HepG2 (cell line): Measurements from ENCODE around the gene ACOX3. TPM values are rescaled to one million over a fixed set of nuclear protein-coding genes. Genes with fewer than 3 reads are reported as not detected.

Experiments
- ATAC-seq: fragments of 200-7000 bp; cut with Tn5 transposase; 3 replicates; pipeline ENCODE4 v1.9.1; 2020; ENCODE audit warnings: mild to moderate bottlenecking, moderate library complexity
- BruUV-seq: library from RNA; stranded (reverse); fragments of 400-500 nt; replicated peaks from 2 replicates; lab custom pipeline; 2021; lab: Mats Ljungman, UMichigan
- CTCF ChIA-PET: fragments of 300-600 bp; formaldehyde crosslinking; extraction: SDS; loops from one replicate; lab custom pipeline; 2021; ENCODE audit warnings: low total read pairs, inconsistent platforms, low intra/inter-chr PET ratio; lab: Yijun Ruan, JAX
- POLR2A ChIA-PET: fragments of 350-600 bp; sonication (Branson Sonifier 250); formaldehyde crosslinking; loops from one replicate; lab custom pipeline; 2020; ENCODE audit warnings: antibody characterized with exemption, inconsistent platforms; lab: Yijun Ruan, JAX
- DNase-seq: peaks from one replicate; pipeline ENCODE4 v3.0.0-alpha.2; 2015; ENCODE audit warnings: low spot score
- FAIRE-seq: peaks from 3 replicates; lab custom pipeline; 2011; peaks lifted over from hg19 to GRCh38; lab: Jason Lieb, UNC
- H2AFZ ChIP-seq: one replicate; pipeline ENCODE4 v1.6.1; 2011; ENCODE audit warnings: low read length, inconsistent platforms
- H3K27ac ChIP-seq: fragments of 300-600 bp; 3 replicates; pipeline ENCODE4 v1.8.0; 2011; ENCODE audit warnings: mixed run types, mild to moderate bottlenecking, mixed read lengths, low read length, inconsistent platforms; ENCODE audit not compliant: insufficient read depth; ENCODE audit errors: extremely low read length
- H3K27me3 ChIP-seq, 2 experiments: fragments of 200-600 bp in 1 of 2; 2 replicates in 1 of 2; 3 replicates in 1 of 2; pipeline versions ENCODE4 v1.6.0 to v1.8.0; 2011; ENCODE audit warnings: low read length in 2 of 2, mild to moderate bottlenecking in 2 of 2, moderate library complexity in 2 of 2, inconsistent platforms in 1 of 2; ENCODE audit not compliant: insufficient read depth in 2 of 2, control insufficient read depth in 1 of 2
- H3K36me3 ChIP-seq, 2 experiments: fragments of 200-600 bp in 1 of 2; replicated peaks in 1 of 2; 2 replicates in 1 of 2; 3 replicates in 1 of 2; pipeline versions ENCODE4 v1.5.1 to v1.8.0; 2011; ENCODE audit warnings: low read length in 2 of 2, inconsistent platforms in 1 of 2; ENCODE audit not compliant: insufficient read depth in 2 of 2, control insufficient read depth in 1 of 2
- H3K4me1 ChIP-seq: 2 replicates; pipeline ENCODE4 v1.5.1; 2012; ENCODE audit warnings: low read length, inconsistent platforms; ENCODE audit not compliant: insufficient read depth
- H3K4me2 ChIP-seq: 2 replicates; pipeline ENCODE4 v1.6.0; 2011; ENCODE audit warnings: low read depth, low read length, inconsistent platforms
- H3K4me3 ChIP-seq, 3 experiments: fragments of 200-600 bp in 1 of 3; sonication (generic), shearing (Covaris generic) in 1 of 3; replicated peaks in 1 of 3; 2 replicates each; pipeline ENCODE4 v1.5.1; 2011 to 2016; ENCODE audit warnings: low read length in 3 of 3, inconsistent platforms in 2 of 3, low read depth in 2 of 3, mild to moderate bottlenecking in 2 of 3, control low read depth in 1 of 3, mixed read lengths in 1 of 3; ENCODE audit not compliant: insufficient read depth in 1 of 3
- H3K79me2 ChIP-seq: one replicate; pipeline ENCODE4 v1.6.1; 2011; ENCODE audit warnings: low read length, inconsistent platforms; ENCODE audit not compliant: insufficient read depth
- H3K9ac ChIP-seq: 2 replicates; pipeline ENCODE4 v1.6.0; 2011; ENCODE audit warnings: mild to moderate bottlenecking, low read depth, low read length, inconsistent platforms; ENCODE audit not compliant: insufficient read depth
- H3K9me3 ChIP-seq: 2 replicates; pipeline ENCODE4 v1.5.1; 2012; ENCODE audit warnings: mild to moderate bottlenecking, low read length
- H4K20me1 ChIP-seq: 2 replicates; pipeline ENCODE4 v1.6.0; 2011; ENCODE audit warnings: inconsistent platforms, mild to moderate bottlenecking, low read length, moderate library complexity; ENCODE audit not compliant: insufficient read depth
- TP53 ChIP-seq: sonication (generic); formaldehyde crosslinking; conservative IDR thresholded peaks from 2 replicates; pipeline ENCODE4 v1.4.0; 2020; ENCODE audit warnings: missing genetic modification reagents
- WGBS: methylation state at CpG from one replicate; pipeline ENCODE4 v1.1.6; 2017; ENCODE audit warnings: low lambda C conversion rate; 5-methylcytosine and 5-hydroxymethylcytosine counted together
- in situ Hi-C: cut with HindIII; loops from 2 replicates; pipeline ENCODE4 v1.10.0; 2017; ENCODE audit warnings: low pct_unique_long_range_greater_than_20kb; ENCODE audit not compliant: extremely low pct_ligation_motif_present
- intact Hi-C: fragments of 100-400 bp; cut with micrococcal nuclease; formaldehyde crosslinking; loops from one replicate; pipeline ENCODE4 v1.10.0; 2022; ENCODE audit not compliant: unreplicated experiment
- polyA plus RNA-seq, 8 experiments: library from polyadenylated mRNA; depleted of rRNA in 3 of 8; stranded (reverse) in 7 of 8; unstranded in 1 of 8; fragments of >200 nt; fragmentation: Illumina TruSeq in 4 of 8; extraction: Trizol in 4 of 8; gene quantifications; 2 replicates each; pipeline versions ENCODE4 v1.2.1 to v1.2.3, GENCODE V29; 2011 to 2016; ENCODE audit warnings: low read depth in 4 of 8, missing spikeins in 1 of 8, mixed read lengths in 1 of 8; ENCODE audit not compliant: insufficient read depth in 1 of 8
- total RNA-seq, 5 experiments: library from RNA; depleted of rRNA; stranded (reverse); fragments of >200 nt; fragmentation: Illumina TruSeq; extraction: Trizol; gene quantifications; 2 replicates each; pipeline ENCODE4 v1.2.3, GENCODE V29; 2016; ENCODE audit warnings: low read depth in 1 of 5
- TF ChIP-seq, protein P1 (sequence below): sonication (generic); formaldehyde crosslinking; IDR thresholded peaks from 2 replicates; pipeline ENCODE4 v1.5.1; 2020; ENCODE audit warnings: missing genetic modification reagents, mild to moderate bottlenecking, borderline replicate concordance
- TF ChIP-seq, protein P2 (sequence below): sonication (generic); formaldehyde crosslinking; IDR thresholded peaks from 2 replicates; pipeline ENCODE4 v1.4.0; 2020; ENCODE audit warnings: low read depth, missing genetic modification reagents
- TF ChIP-seq, protein P3 (sequence below): sonication (generic); formaldehyde crosslinking; IDR thresholded peaks from 2 replicates; pipeline ENCODE4 v1.5.0; 2020; ENCODE audit warnings: missing genetic modification reagents

ACOX3 gene
- total and polyA plus RNA-seq, 2 of the 13 experiments (the other 11 are each of a cell fraction or from before 2014, with no cell fraction given) = 4.2 to 17.8 TPM

DNA sequence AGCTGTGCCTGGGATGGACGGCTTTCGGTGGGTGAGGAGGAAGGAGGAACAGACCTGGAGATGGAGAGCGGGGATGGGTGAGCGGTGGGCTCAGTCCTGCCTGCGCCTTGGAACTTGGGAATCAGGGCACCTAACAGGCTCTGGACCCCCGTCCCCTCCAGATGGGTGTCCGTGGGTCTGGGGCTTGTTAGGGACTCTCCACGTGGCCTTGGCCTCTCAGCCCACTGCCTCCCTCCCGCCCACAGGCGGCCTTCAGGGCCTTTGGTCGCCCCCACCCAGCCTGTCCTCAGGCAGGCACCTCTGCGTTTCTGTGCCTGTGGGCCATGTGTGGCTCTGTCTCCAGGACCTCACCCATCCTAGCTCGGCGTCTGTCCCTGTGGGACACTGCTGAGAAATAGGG is 29.0 kb upstream of the ACOX3 start:
- 96% methylated on average over 11 of the region's 14 CpGs for WGBS
- Histone ChIP-seq H3K79me2 (no peaks in the 10 kb centered on the region), H3K4me3 (no peak overlapping the region)
- POLR2A ChIA-PET = no interaction called here
- in situ Hi-C loops = no loop called here
- no peak for TF ChIP-seq TP53 (CRISPR knock-in tag)
- TF ChIP-seq, protein P1, sequence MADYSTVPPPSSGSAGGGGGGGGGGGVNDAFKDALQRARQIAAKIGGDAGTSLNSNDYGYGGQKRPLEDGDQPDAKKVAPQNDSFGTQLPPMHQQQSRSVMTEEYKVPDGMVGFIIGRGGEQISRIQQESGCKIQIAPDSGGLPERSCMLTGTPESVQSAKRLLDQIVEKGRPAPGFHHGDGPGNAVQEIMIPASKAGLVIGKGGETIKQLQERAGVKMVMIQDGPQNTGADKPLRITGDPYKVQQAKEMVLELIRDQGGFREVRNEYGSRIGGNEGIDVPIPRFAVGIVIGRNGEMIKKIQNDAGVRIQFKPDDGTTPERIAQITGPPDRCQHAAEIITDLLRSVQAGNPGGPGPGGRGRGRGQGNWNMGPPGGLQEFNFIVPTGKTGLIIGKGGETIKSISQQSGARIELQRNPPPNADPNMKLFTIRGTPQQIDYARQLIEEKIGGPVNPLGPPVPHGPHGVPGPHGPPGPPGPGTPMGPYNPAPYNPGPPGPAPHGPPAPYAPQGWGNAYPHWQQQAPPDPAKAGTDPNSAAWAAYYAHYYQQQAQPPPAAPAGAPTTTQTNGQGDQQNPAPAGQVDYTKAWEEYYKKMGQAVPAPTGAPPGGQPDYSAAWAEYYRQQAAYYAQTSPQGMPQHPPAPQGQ (CRISPR knock-in tag) = no peak
- TF ChIP-seq, protein P2, sequence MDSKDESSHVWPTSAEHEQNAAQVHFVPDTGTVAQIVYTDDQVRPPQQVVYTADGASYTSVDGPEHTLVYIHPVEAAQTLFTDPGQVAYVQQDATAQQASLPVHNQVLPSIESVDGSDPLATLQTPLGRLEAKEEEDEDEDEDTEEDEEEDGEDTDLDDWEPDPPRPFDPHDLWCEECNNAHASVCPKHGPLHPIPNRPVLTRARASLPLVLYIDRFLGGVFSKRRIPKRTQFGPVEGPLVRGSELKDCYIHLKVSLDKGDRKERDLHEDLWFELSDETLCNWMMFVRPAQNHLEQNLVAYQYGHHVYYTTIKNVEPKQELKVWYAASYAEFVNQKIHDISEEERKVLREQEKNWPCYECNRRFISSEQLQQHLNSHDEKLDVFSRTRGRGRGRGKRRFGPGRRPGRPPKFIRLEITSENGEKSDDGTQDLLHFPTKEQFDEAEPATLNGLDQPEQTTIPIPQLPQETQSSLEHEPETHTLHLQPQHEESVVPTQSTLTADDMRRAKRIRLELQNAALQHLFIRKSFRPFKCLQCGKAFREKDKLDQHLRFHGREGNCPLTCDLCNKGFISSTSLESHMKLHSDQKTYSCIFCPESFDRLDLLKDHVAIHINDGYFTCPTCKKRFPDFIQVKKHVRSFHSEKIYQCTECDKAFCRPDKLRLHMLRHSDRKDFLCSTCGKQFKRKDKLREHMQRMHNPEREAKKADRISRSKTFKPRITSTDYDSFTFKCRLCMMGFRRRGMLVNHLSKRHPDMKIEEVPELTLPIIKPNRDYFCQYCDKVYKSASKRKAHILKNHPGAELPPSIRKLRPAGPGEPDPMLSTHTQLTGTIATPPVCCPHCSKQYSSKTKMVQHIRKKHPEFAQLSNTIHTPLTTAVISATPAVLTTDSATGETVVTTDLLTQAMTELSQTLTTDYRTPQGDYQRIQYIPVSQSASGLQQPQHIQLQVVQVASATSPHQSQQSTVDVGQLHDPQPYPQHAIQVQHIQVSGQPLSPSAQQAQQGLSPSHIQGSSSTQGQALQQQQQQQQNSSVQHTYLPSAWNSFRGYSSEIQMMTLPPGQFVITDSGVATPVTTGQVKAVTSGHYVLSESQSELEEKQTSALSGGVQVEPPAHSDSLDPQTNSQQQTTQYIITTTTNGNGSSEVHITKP (CRISPR knock-in tag) = no peak
- TF ChIP-seq, protein P3, sequence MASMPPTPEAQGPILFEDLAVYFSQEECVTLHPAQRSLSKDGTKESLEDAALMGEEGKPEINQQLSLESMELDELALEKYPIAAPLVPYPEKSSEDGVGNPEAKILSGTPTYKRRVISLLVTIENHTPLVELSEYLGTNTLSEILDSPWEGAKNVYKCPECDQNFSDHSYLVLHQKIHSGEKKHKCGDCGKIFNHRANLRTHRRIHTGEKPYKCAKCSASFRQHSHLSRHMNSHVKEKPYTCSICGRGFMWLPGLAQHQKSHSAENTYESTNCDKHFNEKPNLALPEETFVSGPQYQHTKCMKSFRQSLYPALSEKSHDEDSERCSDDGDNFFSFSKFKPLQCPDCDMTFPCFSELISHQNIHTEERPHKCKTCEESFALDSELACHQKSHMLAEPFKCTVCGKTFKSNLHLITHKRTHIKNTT (CRISPR knock-in tag) = no peak
- TF ChIP-seq, all 625 proteins: peak for 0
- Histone ChIP-seq H3K4me1 (no peaks in the 10 kb centered on the region), H4K20me1 (no peaks in the 10 kb centered on the region), H3K9ac (no peak overlapping the region), H3K9me3 (no peaks in the 10 kb centered on the region), H3K36me3 (peaks cover 15 to 38% of the 10 kb centered on the region in 2 experiments), H3K27me3 (no peaks in the 10 kb centered on the region), H2AFZ (no peak overlapping the region), H3K4me2 (no peak overlapping the region), H3K27ac (no peak overlapping the region)
- FAIRE-seq (no peak), DNase-seq (no peak), ATAC-seq (no peak)
- intact Hi-C loops = loop anchor here (2.0 kb wide), 1 partner anchor 117 kb away; no protein-coding TSS in a partner anchor
- CTCF ChIA-PET = interaction anchor here (1.6 to 1.9 kb wide), 2 partner anchors 117 to 124 kb away, joined by 4 to 19 read pairs; partner anchors contain the start of gene CPZ
- no TSS peak for BruUV-seq
